DMS153 (cell line): ENCODE data around the gene BEX1.
"Not testable (repeated sequence)": the region's sequence is repeated elsewhere in the genome, so short reads cannot be mapped to it uniquely, and the experiment has no call there.

Source experiments
- DNase-seq: peaks from one replicate; lab custom pipeline; 2025; lab: John Stamatoyannopoulos, UW

The BEX1 gene

GRCh38 chrX:103063918-103064434, at the start of gene BEX1:
BEX1 (minus strand) TSS chrX:103064171; CDS start chrX:103063274, 897 bp downstream.
- peak; percentile 71 for DNase-seq

GRCh38 chrX:103109497-103109896, 45.5 kb upstream of the BEX1 start:
- DNase-seq = not testable (repeated sequence)

- DNase-seq = no peak
Measured at GRCh38 chrX:103107836-103108235, 43.9 kb upstream of the BEX1 start.

- DNase-seq = not testable (repeated sequence)
Measured at GRCh38 chrX:103107227-103107737, 43.3 kb upstream of the BEX1 start.

- DNase-seq = not testable (repeated sequence)
Measured at GRCh38 chrX:103104370-103104769, 40.4 kb upstream of the BEX1 start.

- not testable (repeated sequence) for DNase-seq
Measured at GRCh38 chrX:103103866-103104265, 39.9 kb upstream of the BEX1 start.

GRCh38 chrX:103101299-103102042, 37.5 kb upstream of the BEX1 start:
- no peak for DNase-seq

GRCh38 chrX:103100484-103100883, 36.5 kb upstream of the BEX1 start:
- DNase-seq = no peak

GRCh38 chrX:103099691-103100090, 35.7 kb upstream of the BEX1 start:
- no peak for DNase-seq

- no peak for DNase-seq
Measured at GRCh38 chrX:103098488-103098887, 34.5 kb upstream of the BEX1 start.

- DNase-seq = no peak
Measured at GRCh38 chrX:103092942-103093341, 29.0 kb upstream of the BEX1 start, which contains the start of gene NXF3. NXF3 (minus strand) TSS chrX:103093143; CDS start chrX:103093023, 120 bp downstream.

GRCh38 chrX:103081051-103081450, 17.1 kb upstream of the BEX1 start:
- DNase-seq = no peak

GRCh38 chrX:103073467-103073866, 9.5 kb upstream of the BEX1 start:
- no peak for DNase-seq

- no peak for DNase-seq
Measured at GRCh38 chrX:103066606-103067005, 2.6 kb upstream of the BEX1 start.

GRCh38 chrX:103063191-103063845, 653 bp downstream of the BEX1 start:
- DNase-seq = no peak

GRCh38 chrX:103061486-103061885, 2.5 kb downstream of the BEX1 start:
- DNase-seq = no peak

- DNase-seq = no peak
Measured at GRCh38 chrX:103056902-103057301, 7.1 kb downstream of the BEX1 start.

GRCh38 chrX:103052625-103053024, 11.3 kb downstream of the BEX1 start:
- DNase-seq = no peak

- DNase-seq = no peak
Measured at GRCh38 chrX:103051260-103051789, 12.6 kb downstream of the BEX1 start.

GRCh38 chrX:103033371-103033770, 30.6 kb downstream of the BEX1 start:
- not testable (repeated sequence) for DNase-seq

- DNase-seq = no peak
Measured at GRCh38 chrX:103017542-103017941, 46.4 kb downstream of the BEX1 start.

GRCh38 chrX:103012945-103013344, 51.0 kb downstream of the BEX1 start:
- DNase-seq = no peak
